Smooth muscle cell (in vitro differentiated cells): ENCODE results near the gene PARD3. TPM values are rescaled to one million over a fixed set of nuclear protein-coding genes. Genes with fewer than 3 reads are reported as not detected.
"Not testable (repeated sequence)": the region's sequence is repeated elsewhere in the genome, so short reads cannot be mapped to it uniquely, and the experiment has no call there.

ENCODE experiments used
- DNase-seq: peaks from one replicate; lab custom pipeline; 2025; ENCODE audit not compliant: unreplicated experiment; lab: John Stamatoyannopoulos, UW
- H2AFZ ChIP-seq: fragments of 200-600 bp; sonication (generic); 2 replicates; pipeline ENCODE4 v1.6.0; 2016; ENCODE audit warnings: antibody characterized with exemption, low read depth, mild to moderate bottlenecking
- H3F3A ChIP-seq: fragments of 200-600 bp; sonication (generic); 2 replicates; pipeline ENCODE4 v1.6.0; 2017; ENCODE audit warnings: antibody characterized with exemption, low read depth
- H3K27ac ChIP-seq: fragments of 200-600 bp; sonication (generic); 2 replicates; pipeline ENCODE4 v1.5.1; 2016; ENCODE audit warnings: low read depth, mild to moderate bottlenecking
- H3K27me3 ChIP-seq: fragments of 200-600 bp; sonication (generic); 2 replicates; pipeline ENCODE4 v1.6.1; 2016; ENCODE audit warnings: low read depth, mild to moderate bottlenecking
- H3K36me3 ChIP-seq: fragments of 200-600 bp; sonication (generic); 2 replicates; pipeline ENCODE4 v1.5.1; 2016; ENCODE audit warnings: low read depth
- H3K4me1 ChIP-seq: fragments of 200-600 bp; sonication (generic); 2 replicates; pipeline ENCODE4 v1.5.1; 2016; ENCODE audit warnings: low read depth
- H3K4me2 ChIP-seq: fragments of 200-600 bp; sonication (generic); 2 replicates; pipeline ENCODE4 v1.6.0; 2016; ENCODE audit warnings: mild to moderate bottlenecking
- H3K4me3 ChIP-seq: fragments of 200-600 bp; sonication (generic); 2 replicates; pipeline ENCODE4 v1.5.1; 2016; ENCODE audit warnings: mild to moderate bottlenecking
- H3K79me2 ChIP-seq: fragments of 200-600 bp; sonication (generic); 2 replicates; pipeline ENCODE4 v1.6.0; 2016; ENCODE audit warnings: low read depth, mild to moderate bottlenecking
- H3K9ac ChIP-seq: fragments of 200-600 bp; sonication (generic); 2 replicates; pipeline ENCODE4 v1.6.0; 2016; ENCODE audit warnings: low read depth
- H3K9me3 ChIP-seq: fragments of 200-600 bp; sonication (generic); replicated peaks from 2 replicates; pipeline ENCODE4 v1.5.1; 2016; ENCODE audit warnings: low read depth
- H4K20me1 ChIP-seq: fragments of 200-600 bp; sonication (generic); 2 replicates; pipeline ENCODE4 v1.6.0; 2016; ENCODE audit warnings: low read depth
- WGBS: methylation state at CpG from one replicate; pipeline ENCODE4 v1.1.7; 2016; ENCODE audit warnings: low lambda C conversion rate; 5-methylcytosine and 5-hydroxymethylcytosine counted together
- polyA plus RNA-seq: library from polyadenylated mRNA; unstranded; fragments of >200 nt; fragmentation: Nextera tagmentation; extraction: Ambion mirVana; gene quantifications from 2 replicates; pipeline ENCODE4 v1.2.1, GENCODE V29; 2016
- total RNA-seq: library from RNA; depleted of rRNA; stranded (reverse); fragments of >200 nt; gene quantifications from 2 replicates; pipeline ENCODE4 v1.2.3, GENCODE V29; 2014
- TF ChIP-seq, protein P1 (sequence below): fragments of 200-600 bp; sonication (generic); IDR thresholded peaks from 2 replicates; pipeline ENCODE4 v1.5.1; 2017; ENCODE audit warnings: borderline replicate concordance, mild to moderate bottlenecking, antibody characterized with exemption; ENCODE audit not compliant: insufficient read depth, poor library complexity, severe bottlenecking

The PARD3 gene
- total and polyA plus RNA-seq, 2 experiments from 2014 or later = 17.5 to 26.0 TPM

- Histone ChIP-seq H3K4me3 (no peak overlapping the region), H3K79me2 (peaks cover 77% of the 10 kb centered on the region)
Measured at GRCh38 chr10:34794835-34795234, 20.3 kb downstream of the PARD3 start.

DNA sequence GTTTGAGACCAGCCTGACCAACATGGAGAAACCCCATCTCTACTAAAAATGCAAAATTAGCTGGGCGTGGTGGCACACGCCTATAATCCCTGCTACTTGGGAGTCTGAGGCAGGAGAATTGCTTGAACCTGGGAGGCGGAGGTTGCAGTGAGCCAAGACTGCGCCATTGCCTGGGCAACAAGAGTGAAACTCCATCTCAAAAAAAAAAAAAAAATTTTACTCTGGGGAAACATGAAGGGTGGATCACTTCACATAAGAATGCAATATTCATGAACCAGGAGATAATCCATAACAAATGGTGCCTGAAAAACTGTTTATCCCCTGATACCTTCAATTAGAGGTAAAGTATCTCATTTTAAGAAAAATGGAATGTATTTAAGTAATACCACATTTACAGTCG lies 21.5 kb downstream of the PARD3 start:
- H3K4me2 ChIP-seq, H2AFZ ChIP-seq, H3K9me3 ChIP-seq, H3K27me3 ChIP-seq, H3K9ac ChIP-seq, H3K27ac ChIP-seq, H3K4me3 ChIP-seq, H3K4me1 ChIP-seq, H3F3A ChIP-seq, H3K36me3 ChIP-seq, DNase-seq: not testable (repeated sequence)
- peaks cover 89% of the 10 kb centered on the region for H3K79me2 ChIP-seq
- H4K20me1 ChIP-seq = peaks cover 89% of the 10 kb centered on the region
- 95% methylated on average over 5 of the region's 5 CpGs for WGBS

More at GRCh38 chr10:34794835-34795234, 20.3 kb downstream of the PARD3 start:
- no peaks in the 10 kb centered on the region for H3F3A ChIP-seq
- H2AFZ ChIP-seq = no peak overlapping the region
- 99% methylated on average over 4 of the region's 4 CpGs for WGBS
- no peaks in the 10 kb centered on the region for H3K27me3 ChIP-seq
- H3K4me1 ChIP-seq = peaks cover 4% of the 10 kb centered on the region
- no peaks in the 10 kb centered on the region for H3K36me3 ChIP-seq
- TF ChIP-seq, protein P1, sequence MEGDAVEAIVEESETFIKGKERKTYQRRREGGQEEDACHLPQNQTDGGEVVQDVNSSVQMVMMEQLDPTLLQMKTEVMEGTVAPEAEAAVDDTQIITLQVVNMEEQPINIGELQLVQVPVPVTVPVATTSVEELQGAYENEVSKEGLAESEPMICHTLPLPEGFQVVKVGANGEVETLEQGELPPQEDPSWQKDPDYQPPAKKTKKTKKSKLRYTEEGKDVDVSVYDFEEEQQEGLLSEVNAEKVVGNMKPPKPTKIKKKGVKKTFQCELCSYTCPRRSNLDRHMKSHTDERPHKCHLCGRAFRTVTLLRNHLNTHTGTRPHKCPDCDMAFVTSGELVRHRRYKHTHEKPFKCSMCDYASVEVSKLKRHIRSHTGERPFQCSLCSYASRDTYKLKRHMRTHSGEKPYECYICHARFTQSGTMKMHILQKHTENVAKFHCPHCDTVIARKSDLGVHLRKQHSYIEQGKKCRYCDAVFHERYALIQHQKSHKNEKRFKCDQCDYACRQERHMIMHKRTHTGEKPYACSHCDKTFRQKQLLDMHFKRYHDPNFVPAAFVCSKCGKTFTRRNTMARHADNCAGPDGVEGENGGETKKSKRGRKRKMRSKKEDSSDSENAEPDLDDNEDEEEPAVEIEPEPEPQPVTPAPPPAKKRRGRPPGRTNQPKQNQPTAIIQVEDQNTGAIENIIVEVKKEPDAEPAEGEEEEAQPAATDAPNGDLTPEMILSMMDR = no peak
- no peak overlapping the region for H3K9ac ChIP-seq
- no peak overlapping the region for H3K27ac ChIP-seq
- DNase-seq = no peak
- peaks cover 88% of the 10 kb centered on the region for H4K20me1 ChIP-seq
- H3K4me2 ChIP-seq = no peak overlapping the region
- no peaks in the 10 kb centered on the region for H3K9me3 ChIP-seq

GRCh38 chr10:34792881-34793280 lies 22.2 kb downstream of the PARD3 start:
- 95% methylated on average over 7 of the region's 7 CpGs for WGBS
- H3K79me2 ChIP-seq = peaks cover 93% of the 10 kb centered on the region
- TF ChIP-seq, protein P1 = no peak

DNA sequence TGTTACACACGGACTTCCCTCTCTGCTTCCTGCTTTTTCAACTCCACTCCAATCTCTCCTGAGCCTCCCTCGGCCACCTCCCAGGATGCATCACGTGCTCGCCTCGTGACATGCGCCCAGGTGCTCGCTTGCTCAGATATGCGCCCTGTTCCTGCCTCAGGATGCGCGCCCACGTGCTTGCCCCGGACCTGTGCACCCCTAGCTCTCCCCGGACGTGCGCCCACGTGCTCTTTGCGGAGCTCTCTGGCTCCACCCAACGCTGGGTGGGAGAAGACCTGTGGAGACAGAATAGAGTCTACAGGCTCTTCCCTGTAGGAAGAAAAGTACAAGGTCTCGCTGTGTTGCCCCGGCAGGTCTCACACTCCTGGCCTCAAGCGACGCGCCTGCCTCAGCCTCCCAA lies 23.1 kb downstream of the PARD3 start:
- TF ChIP-seq, protein P1 = no peak
- Histone ChIP-seq H4K20me1 (peaks cover 89% of the 10 kb centered on the region), H3F3A (no peaks in the 10 kb centered on the region), H3K27ac (no peak overlapping the region), H3K36me3 (no peaks in the 10 kb centered on the region), H3K27me3 (no peaks in the 10 kb centered on the region), H3K4me1 (peaks cover 4% of the 10 kb centered on the region), H2AFZ (no peak overlapping the region), H3K79me2 (peaks cover 92% of the 10 kb centered on the region), H3K9ac (no peak overlapping the region), H3K4me3 (no peak overlapping the region), H3K9me3 (no peaks in the 10 kb centered on the region), H3K4me2 (no peak overlapping the region)
- DNase-seq = no peak
- WGBS = 92% methylated on average over 23 of the region's 23 CpGs

More at GRCh38 chr10:34792881-34793280, 22.2 kb downstream of the PARD3 start:
- Histone ChIP-seq H3F3A (no peaks in the 10 kb centered on the region), H3K4me1 (peaks cover 4% of the 10 kb centered on the region), H3K27ac (no peak overlapping the region), H3K9me3 (no peaks in the 10 kb centered on the region), H3K9ac (no peak overlapping the region), H3K4me3 (no peak overlapping the region), H3K27me3 (no peaks in the 10 kb centered on the region), H4K20me1 (peaks cover 89% of the 10 kb centered on the region), H3K36me3 (no peaks in the 10 kb centered on the region), H2AFZ (no peak overlapping the region), H3K4me2 (no peak overlapping the region)
- DNase-seq = no peak
